ENCODE results near the gene ROR1. TPM values are rescaled to one million over a fixed set of nuclear protein-coding genes. Genes with fewer than 3 reads are reported as not detected.

ROR1 gene
- total and polyA plus RNA-seq, 10 of the 15 experiments (the other 5 are each of a cell fraction or from before 2014, with no cell fraction given), result 0.02 to 0.08 (median 0.05) TPM; not detected in 6

DNA sequence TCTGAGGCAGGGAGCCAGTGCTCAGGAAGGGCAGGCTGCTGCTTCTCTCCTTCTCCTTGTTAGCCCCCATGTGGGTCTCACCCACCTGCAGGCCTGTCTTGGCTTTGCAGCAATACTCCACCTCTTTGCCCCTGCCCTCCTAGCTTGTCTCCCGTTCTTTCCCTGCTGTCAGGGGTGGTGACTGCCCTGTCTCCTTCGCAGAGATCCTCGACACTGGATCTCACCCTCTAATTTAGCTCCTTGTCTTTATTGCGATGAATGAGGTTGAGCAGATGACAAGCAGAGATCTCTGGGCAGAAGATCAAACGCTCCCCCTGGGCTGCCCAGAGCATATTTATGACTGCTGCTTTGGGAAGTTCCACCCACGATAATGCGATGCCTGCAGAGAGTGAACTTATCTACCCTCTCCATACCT is 199.2 kb downstream of the ROR1 start (continued):
- TF ChIP-seq, protein P1, sequence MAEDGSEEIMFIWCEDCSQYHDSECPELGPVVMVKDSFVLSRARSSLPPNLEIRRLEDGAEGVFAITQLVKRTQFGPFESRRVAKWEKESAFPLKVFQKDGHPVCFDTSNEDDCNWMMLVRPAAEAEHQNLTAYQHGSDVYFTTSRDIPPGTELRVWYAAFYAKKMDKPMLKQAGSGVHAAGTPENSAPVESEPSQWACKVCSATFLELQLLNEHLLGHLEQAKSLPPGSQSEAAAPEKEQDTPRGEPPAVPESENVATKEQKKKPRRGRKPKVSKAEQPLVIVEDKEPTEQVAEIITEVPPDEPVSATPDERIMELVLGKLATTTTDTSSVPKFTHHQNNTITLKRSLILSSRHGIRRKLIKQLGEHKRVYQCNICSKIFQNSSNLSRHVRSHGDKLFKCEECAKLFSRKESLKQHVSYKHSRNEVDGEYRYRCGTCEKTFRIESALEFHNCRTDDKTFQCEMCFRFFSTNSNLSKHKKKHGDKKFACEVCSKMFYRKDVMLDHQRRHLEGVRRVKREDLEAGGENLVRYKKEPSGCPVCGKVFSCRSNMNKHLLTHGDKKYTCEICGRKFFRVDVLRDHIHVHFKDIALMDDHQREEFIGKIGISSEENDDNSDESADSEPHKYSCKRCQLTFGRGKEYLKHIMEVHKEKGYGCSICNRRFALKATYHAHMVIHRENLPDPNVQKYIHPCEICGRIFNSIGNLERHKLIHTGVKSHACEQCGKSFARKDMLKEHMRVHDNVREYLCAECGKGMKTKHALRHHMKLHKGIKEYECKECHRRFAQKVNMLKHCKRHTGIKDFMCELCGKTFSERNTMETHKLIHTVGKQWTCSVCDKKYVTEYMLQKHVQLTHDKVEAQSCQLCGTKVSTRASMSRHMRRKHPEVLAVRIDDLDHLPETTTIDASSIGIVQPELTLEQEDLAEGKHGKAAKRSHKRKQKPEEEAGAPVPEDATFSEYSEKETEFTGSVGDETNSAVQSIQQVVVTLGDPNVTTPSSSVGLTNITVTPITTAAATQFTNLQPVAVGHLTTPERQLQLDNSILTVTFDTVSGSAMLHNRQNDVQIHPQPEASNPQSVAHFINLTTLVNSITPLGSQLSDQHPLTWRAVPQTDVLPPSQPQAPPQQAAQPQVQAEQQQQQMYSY (CRISPR knock-in tag; IDR thresholded peaks at IDR 0.05), result no peak
- TF ChIP-seq, protein P2, sequence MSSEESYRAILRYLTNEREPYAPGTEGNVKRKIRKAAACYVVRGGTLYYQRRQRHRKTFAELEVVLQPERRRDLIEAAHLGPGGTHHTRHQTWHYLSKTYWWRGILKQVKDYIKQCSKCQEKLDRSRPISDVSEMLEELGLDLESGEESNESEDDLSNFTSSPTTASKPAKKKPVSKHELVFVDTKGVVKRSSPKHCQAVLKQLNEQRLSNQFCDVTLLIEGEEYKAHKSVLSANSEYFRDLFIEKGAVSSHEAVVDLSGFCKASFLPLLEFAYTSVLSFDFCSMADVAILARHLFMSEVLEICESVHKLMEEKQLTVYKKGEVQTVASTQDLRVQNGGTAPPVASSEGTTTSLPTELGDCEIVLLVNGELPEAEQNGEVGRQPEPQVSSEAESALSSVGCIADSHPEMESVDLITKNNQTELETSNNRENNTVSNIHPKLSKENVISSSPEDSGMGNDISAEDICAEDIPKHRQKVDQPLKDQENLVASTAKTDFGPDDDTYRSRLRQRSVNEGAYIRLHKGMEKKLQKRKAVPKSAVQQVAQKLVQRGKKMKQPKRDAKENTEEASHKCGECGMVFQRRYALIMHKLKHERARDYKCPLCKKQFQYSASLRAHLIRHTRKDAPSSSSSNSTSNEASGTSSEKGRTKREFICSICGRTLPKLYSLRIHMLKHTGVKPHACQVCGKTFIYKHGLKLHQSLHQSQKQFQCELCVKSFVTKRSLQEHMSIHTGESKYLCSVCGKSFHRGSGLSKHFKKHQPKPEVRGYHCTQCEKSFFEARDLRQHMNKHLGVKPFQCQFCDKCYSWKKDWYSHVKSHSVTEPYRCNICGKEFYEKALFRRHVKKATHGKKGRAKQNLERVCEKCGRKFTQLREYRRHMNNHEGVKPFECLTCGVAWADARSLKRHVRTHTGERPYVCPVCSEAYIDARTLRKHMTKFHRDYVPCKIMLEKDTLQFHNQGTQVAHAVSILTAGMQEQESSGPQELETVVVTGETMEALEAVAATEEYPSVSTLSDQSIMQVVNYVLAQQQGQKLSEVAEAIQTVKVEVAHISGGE (CRISPR knock-in tag; IDR thresholded peaks at IDR 0.05), result no peak

- in situ Hi-C loops (cut with MboI) (no loop called here), intact Hi-C loops (cut with micrococcal nuclease; ENCODE audit: unreplicated experiment) (no loop called here)
- no peaks in the 10 kb centered on the region for H3K36me3 ChIP-seq (ENCODE audit: control insufficient read depth in 2 of 2, insufficient read depth in 2 of 2, low read length in 1 of 2)
- peaks cover 0 to 8% of the 10 kb centered on the region in 2 experiments; a peak in 3 of 4 replicates for H3K27me3 ChIP-seq (replicated peaks in 1 of 2; ENCODE audit: control insufficient read depth in 2 of 2, insufficient read depth in 2 of 2, low read length in 1 of 2)
- ChIA-PET SMC1A (ENCODE audit: uncharacterized antibody, unreplicated experiment) (interaction anchor here (1.2 to 1.9 kb wide), 2 partner anchors 10 to 283 kb away, joined by 3 to 7 read pairs; no protein-coding TSS in a partner anchor), RAD21 (ENCODE audit: unreplicated experiment) (no interaction called here), POLR2A (no interaction called here), CTCF (no interaction called here)
- H4K20me1 ChIP-seq (ENCODE audit: control insufficient read depth, insufficient read depth), result no peaks in the 10 kb centered on the region
- no peak for FAIRE-seq
- H2AFZ ChIP-seq (ENCODE audit: control insufficient read depth, low read depth, low read length), result no peak overlapping the region
- WGBS (ENCODE audit: insufficient coverage, insufficient replicate concordance, low lambda C conversion rate, missing lambda C conversion rate), result 38% methylated on average over 6 of the region's 6 CpGs
- no peaks in the 10 kb centered on the region for H3K4me1 ChIP-seq (ENCODE audit: control insufficient read depth, insufficient read depth, low read length)
- no peaks in the 10 kb centered on the region for H3K79me2 ChIP-seq (ENCODE audit: control insufficient read depth, insufficient read depth, low read length)
- no peak overlapping the region for H3K27ac ChIP-seq (ENCODE audit: control insufficient read depth, insufficient read depth)
- BruUV-seq (replicated peaks), result no TSS peak
- no peak overlapping the region for H3K9ac ChIP-seq (ENCODE audit: control insufficient read depth, insufficient read depth, low read length)
- DNase-seq (ENCODE audit: low read depth, low spot score), result no peak
- ATAC-seq, result no peak
- no peak overlapping the region for H3K4me3 ChIP-seq
- H3K9me3 ChIP-seq (replicated peaks; ENCODE audit: control insufficient read depth, insufficient read depth, low read length), result no peaks in the 10 kb centered on the region
- H3K4me2 ChIP-seq (ENCODE audit: control insufficient read depth, insufficient read depth), result no peak overlapping the region
- no peak for TF ChIP-seq CREM (IDR thresholded peaks at IDR 0.05; ENCODE audit: low read depth)
- no peak for TF ChIP-seq ZBTB33 (IDR thresholded peaks at IDR 0.05)
- no peak for TF ChIP-seq IRF4 (IDR thresholded peaks at IDR 0.05; ENCODE audit: low read depth, low read length)
- no peak for TF ChIP-seq MTA3 (IDR thresholded peaks at IDR 0.05; ENCODE audit: borderline replicate concordance, low read length)
- TF ChIP-seq GATAD2B (conservative IDR thresholded peaks at IDR 0.05; ENCODE audit: low read depth), result no peak
- TF ChIP-seq MXI1 (IDR thresholded peaks at IDR 0.05; ENCODE audit: low read depth, low read length), result no peak
- TF ChIP-seq, protein P3, sequence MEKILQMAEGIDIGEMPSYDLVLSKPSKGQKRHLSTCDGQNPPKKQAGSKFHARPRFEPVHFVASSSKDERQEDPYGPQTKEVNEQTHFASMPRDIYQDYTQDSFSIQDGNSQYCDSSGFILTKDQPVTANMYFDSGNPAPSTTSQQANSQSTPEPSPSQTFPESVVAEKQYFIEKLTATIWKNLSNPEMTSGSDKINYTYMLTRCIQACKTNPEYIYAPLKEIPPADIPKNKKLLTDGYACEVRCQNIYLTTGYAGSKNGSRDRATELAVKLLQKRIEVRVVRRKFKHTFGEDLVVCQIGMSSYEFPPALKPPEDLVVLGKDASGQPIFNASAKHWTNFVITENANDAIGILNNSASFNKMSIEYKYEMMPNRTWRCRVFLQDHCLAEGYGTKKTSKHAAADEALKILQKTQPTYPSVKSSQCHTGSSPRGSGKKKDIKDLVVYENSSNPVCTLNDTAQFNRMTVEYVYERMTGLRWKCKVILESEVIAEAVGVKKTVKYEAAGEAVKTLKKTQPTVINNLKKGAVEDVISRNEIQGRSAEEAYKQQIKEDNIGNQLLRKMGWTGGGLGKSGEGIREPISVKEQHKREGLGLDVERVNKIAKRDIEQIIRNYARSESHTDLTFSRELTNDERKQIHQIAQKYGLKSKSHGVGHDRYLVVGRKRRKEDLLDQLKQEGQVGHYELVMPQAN (conservative IDR thresholded peaks at IDR 0.05), result no peak
- TF ChIP-seq SUPT20H (IDR thresholded peaks at IDR 0.05; ENCODE audit: borderline replicate concordance, control insufficient read depth, low read depth, low read length), result no peak
- no peak for TF ChIP-seq TAF1 (IDR thresholded peaks at IDR 0.05; ENCODE audit: borderline replicate concordance, low read depth, low read length)
- no peak for TF ChIP-seq ZZZ3 (IDR thresholded peaks at IDR 0.05; ENCODE audit: control insufficient read depth, insufficient read length, low read depth)
Measured at GRCh38 chr1:63974966-63975365, 201.1 kb downstream of the ROR1 start.
